GM21367 (cell line): ENCODE results near the gene TM9SF1.
"Not testable (repeated sequence)": the region's sequence is repeated elsewhere in the genome, so short reads cannot be mapped to it uniquely, and the experiment has no call there.

Source experiments
- ATAC-seq: cut with Tn5 transposase; IDR thresholded peaks from one replicate; pipeline ENCODE4 v1.9.1; 2021; ENCODE audit not compliant: unreplicated experiment

TM9SF1 gene

GRCh38 chr14:24224618-24225071 lies 29.4 kb upstream of the TM9SF1 start:
- no peak for ATAC-seq

- ATAC-seq: not testable (repeated sequence)
These were observed 27.7 kb upstream of the TM9SF1 start for GRCh38 chr14:24222987-24223386.

DNA sequence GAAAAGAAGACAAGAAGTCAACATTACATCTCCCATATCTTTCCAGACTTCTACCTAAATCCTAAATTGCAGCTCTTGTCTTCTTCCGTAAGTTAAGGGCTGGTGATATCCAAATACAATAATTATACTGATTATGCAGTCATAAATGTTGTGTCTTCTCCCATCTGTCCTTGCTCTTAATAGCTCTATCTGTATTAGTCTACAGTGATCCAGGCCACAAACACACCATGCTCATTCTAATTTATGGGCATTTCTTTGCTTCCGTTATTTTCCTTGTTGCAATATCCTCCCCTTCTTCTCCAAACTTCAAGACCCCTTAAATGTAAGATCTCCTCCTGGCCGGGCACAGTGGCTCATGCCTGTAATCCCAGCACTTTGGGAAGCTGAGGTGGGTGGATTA lies 24.3 kb upstream of the TM9SF1 start:
- ATAC-seq: no peak

GRCh38 chr14:24219080-24219479 lies 23.8 kb upstream of the TM9SF1 start:
- ATAC-seq: no peak

DNA sequence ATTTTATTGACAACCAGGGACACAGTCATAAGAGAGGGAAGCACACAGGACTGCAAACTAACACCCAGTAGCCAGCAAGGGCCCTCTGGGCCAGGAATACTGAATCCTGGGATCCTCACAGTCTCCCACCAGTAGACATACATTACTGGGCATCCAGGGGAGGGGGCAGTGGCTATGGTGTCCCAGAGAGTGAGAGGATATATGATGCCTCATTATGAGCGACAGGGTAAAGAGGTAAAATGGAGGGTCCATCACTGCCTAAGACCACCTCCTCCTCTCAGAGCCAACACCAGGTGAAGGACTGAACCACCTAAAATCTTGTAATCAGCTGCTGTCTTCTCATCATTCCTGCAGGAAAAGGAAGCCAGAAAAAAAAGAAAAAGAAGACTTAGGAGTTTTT lies 21.6 kb upstream of the TM9SF1 start:
- not testable (repeated sequence) for ATAC-seq

DNA sequence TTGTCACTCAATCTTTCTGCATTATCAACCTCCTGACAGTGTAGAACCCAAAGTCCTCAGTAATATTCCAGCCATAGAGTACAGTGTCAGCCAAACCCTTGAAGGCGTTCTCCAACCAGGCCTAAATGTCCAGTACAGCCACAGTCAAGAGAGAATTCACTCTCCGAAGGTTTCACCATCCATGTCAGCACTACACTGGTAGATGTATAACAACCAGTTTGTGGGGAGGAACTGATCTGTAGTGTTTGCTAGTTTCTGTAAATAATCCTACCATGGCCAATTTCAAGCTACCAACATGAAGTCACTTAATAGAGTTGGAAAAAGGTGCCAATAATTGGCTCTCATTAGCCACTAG lies 21.1 kb upstream of the TM9SF1 start:
- ATAC-seq: no peak

DNA sequence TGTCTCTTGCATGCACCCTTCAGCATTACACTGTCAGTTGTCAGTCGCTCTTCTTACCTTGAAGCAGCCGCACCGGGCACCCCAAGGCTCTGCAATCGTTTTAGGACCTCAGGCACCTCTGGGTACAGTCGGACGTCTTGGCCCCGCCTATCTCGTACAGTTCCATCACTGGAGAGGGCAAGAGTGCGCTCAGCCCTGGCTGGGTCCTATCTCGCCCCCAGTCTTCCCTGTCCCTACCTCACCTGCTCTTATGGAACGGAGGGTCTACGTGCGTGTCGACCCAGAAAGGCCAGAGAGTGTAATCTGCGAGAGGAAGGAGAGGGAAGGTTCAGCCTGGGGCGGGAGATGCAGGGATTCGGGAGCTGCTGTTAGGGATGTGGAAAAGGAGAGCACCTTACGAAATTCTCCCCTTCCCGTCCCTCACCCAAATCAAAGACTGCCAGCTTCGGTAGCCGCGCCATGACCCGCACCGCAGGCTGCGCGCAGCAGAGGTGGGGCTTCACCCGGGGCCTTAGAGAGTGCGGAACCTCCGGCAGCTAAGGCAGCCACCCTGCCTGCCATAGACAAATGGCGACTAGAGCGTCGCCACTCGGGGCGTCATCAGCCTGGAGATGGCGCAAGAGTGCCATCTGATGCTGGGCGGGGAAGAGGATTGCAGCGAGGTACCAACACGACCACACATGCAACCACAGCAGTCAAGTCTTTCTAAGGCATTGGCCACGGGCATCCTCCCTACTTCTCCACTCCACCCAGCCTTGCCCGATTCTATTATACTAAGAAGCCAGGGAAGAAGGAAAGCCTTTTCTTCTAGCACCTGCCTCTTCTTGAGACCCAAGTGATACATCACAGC lies 20.5 kb upstream of the TM9SF1 start, which contains the start of gene MDP1:
Gene MDP1, minus strand, starts transcription at position 572 of the 850 bp plus-strand sequence. Its CDS starts 111 bp downstream, at position 461.
- ATAC-seq: peak; percentile 56

GRCh38 chr14:24213866-24214662 lies 18.8 kb upstream of the TM9SF1 start:
- ATAC-seq: no peak

DNA sequence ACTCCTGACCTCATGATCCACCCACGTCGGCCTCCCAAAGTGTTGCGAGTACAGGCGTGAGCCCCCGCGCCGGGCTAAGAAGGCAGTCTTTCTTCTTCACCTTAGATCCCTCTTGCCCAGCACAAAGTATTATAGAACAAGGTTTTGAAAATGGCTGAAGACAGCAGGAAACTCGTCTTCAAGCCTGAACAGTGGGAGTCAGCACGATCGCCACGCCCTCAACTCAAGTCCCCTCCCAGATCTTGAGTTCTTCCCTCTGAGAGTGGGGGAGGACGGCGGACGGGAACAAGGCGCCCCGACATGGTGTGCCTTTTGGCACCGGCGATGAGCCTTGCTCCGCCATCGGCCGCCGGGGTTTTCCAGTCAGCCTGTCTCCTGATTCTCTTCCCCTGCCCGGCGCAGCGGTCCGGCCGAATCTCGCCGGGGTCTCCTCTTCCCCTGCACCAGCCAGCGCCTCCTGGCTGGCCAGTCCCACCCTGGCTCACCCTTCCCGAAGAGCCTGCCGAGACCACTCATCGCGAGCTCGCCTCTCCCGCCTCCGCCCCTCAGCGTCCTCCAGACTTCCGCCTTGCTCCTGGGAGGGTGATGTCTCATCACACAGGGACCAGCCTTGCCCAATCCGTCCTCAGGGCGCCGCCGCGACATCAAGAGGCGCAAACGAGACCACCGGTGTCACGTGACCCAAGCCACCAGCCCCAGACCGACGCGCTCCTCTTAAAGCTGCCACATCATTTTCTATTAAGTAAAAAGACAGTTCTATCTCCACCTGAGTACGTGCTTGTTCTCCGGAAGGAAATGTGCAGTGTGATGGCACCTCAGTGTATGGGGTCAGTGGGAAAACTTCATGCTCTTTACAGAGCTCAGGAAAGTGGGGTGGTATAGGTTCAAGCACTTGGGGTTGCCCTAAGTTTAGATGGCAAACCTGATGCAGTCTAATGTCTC lies 18.0 kb upstream of the TM9SF1 start, which contains the start of gene CHMP4A:
Gene CHMP4A, minus strand, starts transcription at position 565 of the 942 bp plus-strand sequence. Its CDS starts 49 bp downstream, at position 516.
- ATAC-seq: peak; percentile 62

GRCh38 chr14:24211311-24211710 lies 16.1 kb upstream of the TM9SF1 start:
- ATAC-seq: no peak

GRCh38 chr14:24207625-24208024 lies 12.4 kb upstream of the TM9SF1 start:
- no peak for ATAC-seq

DNA sequence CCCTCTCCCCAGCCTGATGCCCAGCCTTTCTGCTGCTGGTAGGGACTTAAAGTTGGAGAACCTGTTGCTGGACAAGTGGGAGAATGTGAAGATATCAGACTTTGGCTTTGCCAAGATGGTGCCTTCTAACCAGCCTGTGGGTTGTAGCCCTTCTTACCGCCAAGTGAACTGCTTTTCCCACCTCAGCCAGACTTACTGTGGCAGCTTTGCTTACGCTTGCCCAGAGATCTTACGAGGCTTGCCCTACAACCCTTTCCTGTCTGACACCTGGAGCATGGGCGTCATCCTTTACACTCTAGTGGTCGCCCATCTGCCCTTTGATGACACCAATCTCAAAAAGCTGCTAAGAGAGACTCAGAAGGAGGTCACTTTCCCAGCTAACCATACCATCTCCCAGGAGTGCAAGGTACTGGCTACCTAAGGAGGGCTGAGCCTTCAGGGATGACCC lies 11.9 kb upstream of the TM9SF1 start:
- ATAC-seq: no peak

DNA sequence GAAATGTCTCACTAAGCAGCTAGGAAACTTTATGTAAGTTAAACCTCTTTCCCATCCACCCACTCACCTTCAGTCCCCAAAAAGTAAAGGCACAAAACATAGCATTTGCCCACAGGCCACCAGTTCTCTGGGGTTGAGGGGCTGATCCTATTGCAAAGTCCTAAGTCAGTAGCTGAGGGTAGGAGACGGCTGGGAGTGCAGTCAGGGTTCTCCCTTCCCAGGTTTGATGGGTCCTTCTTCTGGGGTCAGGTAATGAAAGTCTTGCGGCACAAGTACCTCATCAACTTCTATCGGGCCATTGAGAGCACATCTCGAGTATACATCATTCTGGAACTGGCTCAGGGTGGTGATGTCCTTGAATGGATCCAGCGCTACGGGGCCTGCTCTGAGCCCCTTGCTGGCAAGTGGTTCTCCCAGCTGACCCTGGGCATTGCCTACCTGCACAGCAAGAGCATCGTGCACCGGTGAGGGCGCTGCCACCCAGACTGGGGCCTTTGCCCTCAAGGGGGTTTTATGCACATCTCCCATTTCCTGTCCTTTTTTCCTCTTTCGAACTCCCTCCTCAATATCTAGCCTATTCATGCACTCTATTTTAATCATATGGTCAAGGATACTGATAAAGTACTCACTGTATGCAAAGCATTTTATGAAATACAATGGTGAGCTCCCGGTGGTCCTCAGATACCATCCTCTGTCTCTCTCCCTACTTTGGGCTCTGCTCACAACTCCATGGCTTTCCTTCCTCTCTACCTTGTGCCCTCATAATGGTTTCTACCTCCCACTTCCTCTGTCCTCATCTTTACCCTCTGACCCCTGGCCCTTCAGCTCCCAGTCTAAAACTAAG lies 11.2 kb upstream of the TM9SF1 start:
- ATAC-seq: no peak

- ATAC-seq: no peak
These were observed 9.2 kb upstream of the TM9SF1 start for GRCh38 chr14:24204163-24205146.

DNA sequence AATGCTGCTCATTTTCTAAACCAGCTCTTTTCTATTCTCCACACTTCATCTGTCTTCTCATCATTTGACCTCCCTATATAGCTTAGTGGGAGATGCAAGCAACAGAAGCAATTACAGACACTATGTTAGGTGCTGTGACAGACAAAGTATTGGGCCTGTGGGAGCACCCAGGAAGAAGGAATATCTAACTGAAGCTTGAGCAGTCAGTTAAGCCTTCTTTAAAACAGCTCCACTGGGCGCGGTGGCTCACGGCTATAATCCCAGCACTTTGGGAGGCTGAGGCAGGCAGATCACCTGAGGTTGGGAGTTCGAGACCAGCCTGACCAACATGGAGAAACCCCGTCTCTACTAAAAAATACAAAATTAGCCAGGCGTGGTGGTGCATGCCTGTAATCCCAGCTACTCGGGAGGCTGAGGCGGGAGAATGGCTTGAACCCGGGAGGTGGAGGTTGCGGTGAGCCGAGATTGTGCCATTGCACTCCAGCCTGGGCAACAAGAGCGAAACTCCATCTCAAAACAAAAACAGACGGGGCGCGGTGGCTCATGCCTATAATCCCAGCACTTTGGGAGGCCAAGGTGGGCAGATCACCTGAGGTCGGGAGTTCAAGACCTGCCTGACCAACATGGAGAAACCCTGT lies 8.1 kb upstream of the TM9SF1 start:
- ATAC-seq: not testable (repeated sequence)

DNA sequence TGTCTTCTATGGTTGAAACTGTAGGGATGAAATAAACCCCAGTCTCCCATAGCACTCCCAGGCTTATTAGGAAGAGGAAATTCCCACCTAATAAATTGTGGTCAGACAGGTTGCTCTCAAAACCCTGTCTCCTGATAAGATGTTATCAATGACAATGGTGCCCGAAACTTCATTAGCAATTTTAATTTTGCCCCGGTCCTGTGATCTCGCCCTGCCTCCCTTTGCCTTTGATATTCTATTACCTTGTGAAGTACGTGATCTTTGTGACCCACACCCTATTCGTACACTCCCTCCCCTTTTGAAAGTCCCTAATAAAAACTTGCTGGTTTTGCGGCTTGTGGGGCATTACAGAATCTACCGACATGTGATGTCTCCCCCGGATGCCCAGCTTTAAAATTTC lies 7.3 kb upstream of the TM9SF1 start:
- not testable (repeated sequence) for ATAC-seq

DNA sequence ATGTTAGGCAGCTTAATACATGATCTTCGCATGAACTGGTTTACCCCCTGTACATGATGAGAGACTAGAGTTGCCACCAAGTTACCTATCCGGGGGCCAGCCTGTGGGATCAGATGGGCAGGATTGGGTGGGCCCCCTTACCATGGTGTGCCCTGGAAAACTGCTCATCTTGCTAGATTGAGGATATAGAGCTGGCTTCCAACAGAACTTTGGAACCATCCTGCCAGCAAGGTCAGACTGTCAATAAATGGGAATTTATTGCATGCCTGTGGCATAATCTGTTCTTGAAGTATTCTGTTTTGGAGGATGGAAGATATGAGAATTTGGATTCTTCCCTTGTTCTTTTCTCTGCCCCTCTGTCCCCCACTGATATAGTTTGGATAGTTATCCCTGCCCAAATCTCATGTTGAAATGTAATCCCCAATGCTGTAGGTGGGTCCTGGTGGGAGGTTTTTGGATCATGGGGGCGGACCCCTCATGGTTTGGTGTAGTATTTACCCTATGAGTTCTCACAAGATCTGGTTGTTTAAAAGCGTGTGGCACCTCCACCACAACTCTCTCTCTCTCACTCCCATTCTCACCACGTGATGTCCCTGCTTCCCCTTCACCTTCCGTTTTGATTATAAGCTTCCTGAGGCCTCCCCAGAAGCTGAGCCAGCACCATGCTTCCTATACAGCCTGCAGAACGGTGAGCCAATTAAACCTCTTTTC lies 3.7 kb upstream of the TM9SF1 start:
- ATAC-seq: no peak
